Gastroesophageal sphincter (tissue), 3 donors: ENCODE data around the gene ELOB.

ENCODE experiments used
- CTCF ChIP-seq, 4 experiments: fragments of 200-600 bp in 2 of 4; fragments of 450-650 bp in 2 of 4; sonication (generic) in 1 of 4; IDR thresholded peaks; one replicate each; pipeline ENCODE4 v1.5.1; 2017 to 2019; ENCODE audit warnings: antibody characterized with exemption in 4 of 4, mild to moderate bottlenecking in 2 of 4, moderate library complexity in 2 of 4
- EP300 ChIP-seq: sonication (generic); formaldehyde crosslinking; IDR thresholded peaks from one replicate; pipeline ENCODE4 v1.6.1; 2017; ENCODE audit warnings: antibody characterized with exemption, mild to moderate bottlenecking
- POLR2A ChIP-seq, 2 donors: fragments of 450-650 bp; IDR thresholded peaks; one replicate each; pipeline ENCODE4 v1.6.1; 2017; ENCODE audit warnings: antibody characterized with exemption in 2 of 2, mild to moderate bottlenecking in 2 of 2, moderate library complexity in 1 of 2
- POLR2AphosphoS5 ChIP-seq: sonication (generic); formaldehyde crosslinking; IDR thresholded peaks from one replicate; pipeline ENCODE4 v1.6.1; 2017; ENCODE audit warnings: antibody characterized with exemption

- TF ChIP-seq CTCF (IDR thresholded peaks at IDR 0.05) (no peak), POLR2A (IDR thresholded peaks at IDR 0.05) (no peak), EP300 (no peak), POLR2AphosphoS5 (no peak)
Observed at GRCh38 chr16:2815299-2815771, 38.3 kb upstream of the ELOB start.
